ENCODE results near the gene SLC2A13.

Gene SLC2A13

DNA sequence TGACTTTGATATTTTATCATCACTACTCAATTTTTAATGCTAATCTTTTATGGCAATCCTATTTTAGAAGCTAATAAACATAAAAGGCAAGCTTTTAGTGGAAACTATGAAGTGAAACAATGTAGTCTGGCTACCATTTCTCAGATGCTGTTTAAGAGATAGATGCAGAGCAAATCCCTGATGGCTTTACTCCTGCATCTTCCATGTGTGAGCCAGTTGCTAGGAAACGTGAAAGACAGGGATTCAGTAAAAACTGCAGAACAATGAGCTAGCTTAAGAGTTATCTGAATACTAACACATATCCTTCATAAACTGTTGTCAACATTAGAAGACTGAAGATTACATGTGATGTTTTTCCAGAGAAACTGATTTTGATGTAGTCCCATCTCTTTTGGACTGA is 112.6 kb downstream of the SLC2A13 start:
- H3K36me3 ChIP-seq = no peaks in the 10 kb centered on the region
- H3K27ac ChIP-seq = no peak overlapping the region
- TF ChIP-seq, protein P1, sequence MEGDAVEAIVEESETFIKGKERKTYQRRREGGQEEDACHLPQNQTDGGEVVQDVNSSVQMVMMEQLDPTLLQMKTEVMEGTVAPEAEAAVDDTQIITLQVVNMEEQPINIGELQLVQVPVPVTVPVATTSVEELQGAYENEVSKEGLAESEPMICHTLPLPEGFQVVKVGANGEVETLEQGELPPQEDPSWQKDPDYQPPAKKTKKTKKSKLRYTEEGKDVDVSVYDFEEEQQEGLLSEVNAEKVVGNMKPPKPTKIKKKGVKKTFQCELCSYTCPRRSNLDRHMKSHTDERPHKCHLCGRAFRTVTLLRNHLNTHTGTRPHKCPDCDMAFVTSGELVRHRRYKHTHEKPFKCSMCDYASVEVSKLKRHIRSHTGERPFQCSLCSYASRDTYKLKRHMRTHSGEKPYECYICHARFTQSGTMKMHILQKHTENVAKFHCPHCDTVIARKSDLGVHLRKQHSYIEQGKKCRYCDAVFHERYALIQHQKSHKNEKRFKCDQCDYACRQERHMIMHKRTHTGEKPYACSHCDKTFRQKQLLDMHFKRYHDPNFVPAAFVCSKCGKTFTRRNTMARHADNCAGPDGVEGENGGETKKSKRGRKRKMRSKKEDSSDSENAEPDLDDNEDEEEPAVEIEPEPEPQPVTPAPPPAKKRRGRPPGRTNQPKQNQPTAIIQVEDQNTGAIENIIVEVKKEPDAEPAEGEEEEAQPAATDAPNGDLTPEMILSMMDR (IDR thresholded peaks at IDR 0.05) = no peak
- H3K9me3 ChIP-seq = no peaks in the 10 kb centered on the region
- H3K4me3 ChIP-seq (ENCODE audit: low read depth in 1 of 2, low read length in 1 of 2) = no peak overlapping the region
- H3K4me1 ChIP-seq (ENCODE audit: control insufficient read depth in 1 of 2, insufficient read depth in 1 of 2, low read depth in 1 of 2, low read length in 1 of 2) = no peaks in the 10 kb centered on the region
- H3K27me3 ChIP-seq = no peaks in the 10 kb centered on the region

DNA sequence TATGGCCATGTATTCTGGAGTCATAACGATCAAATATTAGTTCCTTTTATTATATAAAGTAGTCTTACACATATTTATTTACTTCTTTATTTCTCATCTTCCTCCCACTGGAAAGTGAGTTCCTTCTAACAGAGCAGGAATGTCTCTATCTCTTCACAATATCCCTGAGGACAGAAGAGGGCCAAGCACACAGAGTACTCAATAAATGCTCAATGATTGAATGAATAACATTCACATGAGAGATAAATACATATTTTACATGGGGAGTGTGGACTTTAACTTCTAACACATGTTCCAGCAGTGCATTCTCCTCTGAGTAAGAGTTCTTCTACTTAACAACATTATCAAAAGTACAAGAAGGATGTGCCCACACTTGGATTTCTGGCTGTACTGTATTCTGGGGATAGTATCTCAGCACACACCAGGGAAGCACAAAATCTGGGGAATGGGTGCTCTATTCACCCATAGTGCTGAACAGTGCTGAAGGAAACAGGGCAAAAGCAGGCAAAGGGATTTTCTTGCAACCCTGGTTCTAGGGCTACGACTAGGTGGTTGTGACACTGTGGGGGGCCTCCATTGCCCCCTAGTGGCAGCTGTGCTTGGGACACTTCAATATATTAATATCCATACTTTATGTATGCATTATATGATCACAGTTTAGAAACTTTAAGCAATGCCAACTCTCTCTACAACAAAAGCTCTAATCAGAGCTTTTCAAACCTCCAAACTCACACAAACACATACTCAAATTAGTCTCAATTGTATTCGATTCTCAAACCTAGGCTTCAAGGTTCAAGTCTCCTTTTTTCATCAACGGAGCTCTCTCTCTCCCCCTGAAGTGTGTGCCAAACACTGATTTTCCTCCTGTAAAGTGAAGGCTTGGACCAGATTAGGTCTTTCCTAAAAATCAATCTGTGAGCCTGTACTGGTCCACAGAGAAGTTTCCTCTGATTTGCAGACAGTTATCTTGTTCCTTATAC is 115.5 kb downstream of the SLC2A13 start:
- TF ChIP-seq, protein P1 (IDR thresholded peaks at IDR 0.05) = peak; percentile 24
- Histone ChIP-seq H3K27me3 (no peaks in the 10 kb centered on the region), H3K4me3 (ENCODE audit: low read depth in 1 of 2, low read length in 1 of 2) (no peak overlapping the region), H3K36me3 (no peaks in the 10 kb centered on the region), H3K9me3 (no peaks in the 10 kb centered on the region), H3K27ac (no peak overlapping the region), H3K4me1 (ENCODE audit: control insufficient read depth in 1 of 2, insufficient read depth in 1 of 2, low read depth in 1 of 2, low read length in 1 of 2) (no peaks in the 10 kb centered on the region)

DNA sequence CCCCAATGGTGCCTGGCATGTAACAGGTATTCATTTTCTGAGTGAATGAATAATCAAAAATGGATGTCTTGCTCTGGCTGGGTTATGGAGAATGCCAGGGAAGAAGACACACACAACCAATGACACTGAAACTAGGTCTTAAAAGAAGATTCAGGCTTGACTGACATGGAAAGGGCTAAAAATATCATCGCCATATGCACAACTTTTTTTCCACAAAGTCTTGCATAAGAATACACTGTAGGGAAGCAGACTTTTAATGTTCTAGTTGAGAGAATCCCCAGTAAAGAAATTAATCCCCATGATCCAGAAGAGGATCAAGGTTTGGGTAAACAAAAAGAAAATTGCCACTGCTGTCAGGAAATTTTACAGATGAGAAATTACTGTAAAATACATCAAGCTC is 116.4 kb downstream of the SLC2A13 start:
- H3K27me3 ChIP-seq = no peaks in the 10 kb centered on the region

DNA sequence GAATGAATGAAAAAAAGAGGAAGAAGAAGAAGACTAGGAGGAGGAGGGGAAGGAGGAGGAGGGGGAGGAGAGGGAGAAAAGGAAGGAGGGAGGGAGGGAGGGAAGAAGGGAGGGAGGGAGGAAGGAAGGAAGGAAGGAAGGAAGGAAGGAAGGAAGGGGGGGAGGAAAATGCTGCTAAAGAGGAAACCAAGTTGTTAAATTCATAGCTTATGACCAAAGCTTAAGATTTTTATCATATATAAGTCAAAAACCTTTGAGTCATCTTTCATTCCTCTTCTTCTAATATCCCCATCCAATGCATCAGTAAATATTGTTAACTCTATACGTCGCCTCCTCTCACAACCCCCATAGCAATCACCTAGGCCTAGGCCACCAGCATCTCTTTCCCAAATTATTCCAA is 117.3 kb downstream of the SLC2A13 start:
- Histone ChIP-seq H3K27me3 (no peaks in the 10 kb centered on the region), H3K4me1 (ENCODE audit: control insufficient read depth in 1 of 2, insufficient read depth in 1 of 2, low read depth in 1 of 2, low read length in 1 of 2) (no peaks in the 10 kb centered on the region), H3K9me3 (no peaks in the 10 kb centered on the region), H3K27ac (no peak overlapping the region), H3K36me3 (no peaks in the 10 kb centered on the region), H3K4me3 (ENCODE audit: low read depth in 1 of 2, low read length in 1 of 2) (no peak overlapping the region)
- TF ChIP-seq, protein P1 (IDR thresholded peaks at IDR 0.05) = no peak

More for the DNA sequence above, 116.4 kb downstream of the SLC2A13 start:
- Histone ChIP-seq H3K4me1 (ENCODE audit: control insufficient read depth in 1 of 2, insufficient read depth in 1 of 2, low read depth in 1 of 2, low read length in 1 of 2) (no peaks in the 10 kb centered on the region), H3K4me3 (ENCODE audit: low read depth in 1 of 2, low read length in 1 of 2) (no peak overlapping the region), H3K36me3 (no peaks in the 10 kb centered on the region), H3K9me3 (no peaks in the 10 kb centered on the region), H3K27ac (no peak overlapping the region)
- TF ChIP-seq, protein P1 (IDR thresholded peaks at IDR 0.05) = no peak

DNA sequence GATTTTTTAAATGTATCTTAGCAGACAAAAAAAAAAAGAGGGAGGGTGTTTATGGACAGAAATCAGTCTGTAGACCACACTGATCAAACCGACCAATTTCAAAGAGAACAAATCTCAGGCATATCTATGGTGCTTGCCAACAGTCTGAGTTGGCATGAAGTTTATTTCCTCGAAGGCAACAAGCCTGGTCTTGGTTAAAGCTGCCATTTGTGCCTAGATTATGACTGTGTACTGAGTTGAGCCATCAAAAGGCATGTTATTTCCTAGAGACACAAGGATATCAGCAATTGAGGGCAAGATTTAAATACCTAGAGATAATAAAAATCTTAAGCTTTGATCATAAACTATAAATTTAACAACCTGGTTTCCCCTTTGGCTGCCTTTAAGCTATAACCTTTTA is 119.2 kb downstream of the SLC2A13 start:
- H3K27me3 ChIP-seq = no peaks in the 10 kb centered on the region

More for the DNA sequence above, 119.2 kb downstream of the SLC2A13 start:
- H3K4me1 ChIP-seq (ENCODE audit: control insufficient read depth in 1 of 2, insufficient read depth in 1 of 2, low read depth in 1 of 2, low read length in 1 of 2) = no peaks in the 10 kb centered on the region
- H3K9me3 ChIP-seq = no peaks in the 10 kb centered on the region
- H3K27ac ChIP-seq = no peak overlapping the region
- no peak overlapping the region for H3K4me3 ChIP-seq (ENCODE audit: low read depth in 1 of 2, low read length in 1 of 2)
- no peaks in the 10 kb centered on the region for H3K36me3 ChIP-seq
- TF ChIP-seq, protein P1 (IDR thresholded peaks at IDR 0.05) = no peak
